ENCODE results near the gene TCF21.

DNA sequence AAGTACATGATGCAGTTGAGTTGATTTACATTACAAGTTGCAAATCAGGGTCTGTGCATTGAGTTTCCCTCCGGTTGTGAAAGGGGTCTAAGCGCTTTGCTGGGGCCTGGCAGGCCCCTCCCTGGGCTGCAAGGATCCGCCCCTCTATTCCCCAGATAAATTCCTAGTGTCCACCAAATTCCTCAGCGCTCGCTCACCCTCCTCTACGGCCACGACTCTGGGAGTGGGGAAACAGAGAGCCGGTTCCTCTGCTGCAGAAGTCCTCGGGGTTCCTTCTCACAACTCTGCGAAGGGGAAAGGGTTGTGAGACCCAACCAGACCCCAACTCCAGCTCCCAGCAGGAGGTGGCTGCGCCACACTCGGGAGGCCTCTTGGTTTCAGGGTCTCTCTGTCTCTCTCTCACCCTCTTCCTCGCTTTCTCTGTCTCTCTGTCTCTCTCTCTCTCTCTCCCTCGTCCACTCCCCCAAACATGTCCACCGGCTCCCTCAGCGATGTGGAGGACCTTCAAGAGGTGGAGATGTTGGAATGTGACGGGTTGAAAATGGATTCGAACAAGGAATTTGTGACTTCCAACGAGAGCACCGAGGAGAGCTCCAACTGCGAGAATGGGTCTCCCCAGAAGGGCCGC lies at the start of gene TCF21:
- TF ChIP-seq, protein P1, sequence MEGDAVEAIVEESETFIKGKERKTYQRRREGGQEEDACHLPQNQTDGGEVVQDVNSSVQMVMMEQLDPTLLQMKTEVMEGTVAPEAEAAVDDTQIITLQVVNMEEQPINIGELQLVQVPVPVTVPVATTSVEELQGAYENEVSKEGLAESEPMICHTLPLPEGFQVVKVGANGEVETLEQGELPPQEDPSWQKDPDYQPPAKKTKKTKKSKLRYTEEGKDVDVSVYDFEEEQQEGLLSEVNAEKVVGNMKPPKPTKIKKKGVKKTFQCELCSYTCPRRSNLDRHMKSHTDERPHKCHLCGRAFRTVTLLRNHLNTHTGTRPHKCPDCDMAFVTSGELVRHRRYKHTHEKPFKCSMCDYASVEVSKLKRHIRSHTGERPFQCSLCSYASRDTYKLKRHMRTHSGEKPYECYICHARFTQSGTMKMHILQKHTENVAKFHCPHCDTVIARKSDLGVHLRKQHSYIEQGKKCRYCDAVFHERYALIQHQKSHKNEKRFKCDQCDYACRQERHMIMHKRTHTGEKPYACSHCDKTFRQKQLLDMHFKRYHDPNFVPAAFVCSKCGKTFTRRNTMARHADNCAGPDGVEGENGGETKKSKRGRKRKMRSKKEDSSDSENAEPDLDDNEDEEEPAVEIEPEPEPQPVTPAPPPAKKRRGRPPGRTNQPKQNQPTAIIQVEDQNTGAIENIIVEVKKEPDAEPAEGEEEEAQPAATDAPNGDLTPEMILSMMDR (IDR thresholded peaks at IDR 0.05) = no peak
- no peak for TF ChIP-seq POLR2A (IDR thresholded peaks at IDR 0.05)

Data from adrenal gland (tissue), 5 donors.